Measurements from ENCODE around the gene GFOD1.

GFOD1 gene

DNA sequence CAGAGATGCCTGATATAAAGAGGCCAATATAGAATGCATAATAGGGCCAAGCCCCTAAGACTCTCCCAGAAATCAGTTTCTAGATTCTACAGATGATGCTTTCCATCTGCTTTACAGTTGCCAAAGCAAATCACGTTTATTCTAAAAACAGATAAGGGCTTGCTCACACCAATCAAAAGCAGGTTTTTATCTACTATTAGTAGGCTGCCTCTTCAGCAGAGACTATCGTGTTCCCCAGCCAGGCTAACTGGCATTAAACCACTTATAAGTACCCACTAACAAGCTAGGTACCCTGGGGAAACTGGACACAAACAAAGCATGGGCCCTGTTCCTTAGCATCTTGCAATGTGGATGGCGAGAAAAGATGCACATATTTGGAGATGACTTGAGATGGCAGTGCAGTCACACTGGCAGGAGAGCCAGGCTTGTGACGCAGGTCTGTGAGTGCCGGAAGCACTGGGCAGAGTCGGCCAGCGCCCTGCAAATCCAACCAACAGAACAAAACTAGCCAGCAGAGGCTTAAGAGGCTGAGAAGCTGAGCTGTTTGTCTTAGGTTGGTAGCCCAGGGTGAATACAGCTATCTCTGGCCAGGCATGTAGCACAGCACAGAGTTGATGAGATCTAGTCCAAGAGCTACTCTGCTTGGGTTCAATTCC is 73.4 kb downstream of the GFOD1 start:
- Histone ChIP-seq H3K27me3 (replicated peaks) (no peaks in the 10 kb centered on the region), H3K27ac (no peak overlapping the region), H3K4me3 (ENCODE audit: low read depth, low read length) (no peak overlapping the region), H3K36me3 (replicated peaks) (no peaks in the 10 kb centered on the region)
- no peak for DNase-seq
- TF ChIP-seq, protein P1, sequence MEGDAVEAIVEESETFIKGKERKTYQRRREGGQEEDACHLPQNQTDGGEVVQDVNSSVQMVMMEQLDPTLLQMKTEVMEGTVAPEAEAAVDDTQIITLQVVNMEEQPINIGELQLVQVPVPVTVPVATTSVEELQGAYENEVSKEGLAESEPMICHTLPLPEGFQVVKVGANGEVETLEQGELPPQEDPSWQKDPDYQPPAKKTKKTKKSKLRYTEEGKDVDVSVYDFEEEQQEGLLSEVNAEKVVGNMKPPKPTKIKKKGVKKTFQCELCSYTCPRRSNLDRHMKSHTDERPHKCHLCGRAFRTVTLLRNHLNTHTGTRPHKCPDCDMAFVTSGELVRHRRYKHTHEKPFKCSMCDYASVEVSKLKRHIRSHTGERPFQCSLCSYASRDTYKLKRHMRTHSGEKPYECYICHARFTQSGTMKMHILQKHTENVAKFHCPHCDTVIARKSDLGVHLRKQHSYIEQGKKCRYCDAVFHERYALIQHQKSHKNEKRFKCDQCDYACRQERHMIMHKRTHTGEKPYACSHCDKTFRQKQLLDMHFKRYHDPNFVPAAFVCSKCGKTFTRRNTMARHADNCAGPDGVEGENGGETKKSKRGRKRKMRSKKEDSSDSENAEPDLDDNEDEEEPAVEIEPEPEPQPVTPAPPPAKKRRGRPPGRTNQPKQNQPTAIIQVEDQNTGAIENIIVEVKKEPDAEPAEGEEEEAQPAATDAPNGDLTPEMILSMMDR (IDR thresholded peaks at IDR 0.05; ENCODE audit: low read depth, low read length, missing control alignments) = no peak
- in situ Hi-C loops (cut with HindIII; ENCODE audit: low pct_ligation_motif_present, low sequenced_read_pairs) = no loop called here

GRCh38 chr6:13413466-13413862 is 73.9 kb downstream of the GFOD1 start:
- H3K27me3 ChIP-seq (replicated peaks) = no peaks in the 10 kb centered on the region
- TF ChIP-seq, protein P1 (IDR thresholded peaks at IDR 0.05; ENCODE audit: low read depth, low read length, missing control alignments) = no peak
- no peak for DNase-seq
- no peaks in the 10 kb centered on the region for H3K36me3 ChIP-seq (replicated peaks)
- in situ Hi-C loops (cut with HindIII; ENCODE audit: low pct_ligation_motif_present, low sequenced_read_pairs) = no loop called here
- no peak overlapping the region for H3K4me3 ChIP-seq (ENCODE audit: low read depth, low read length)
- no peak overlapping the region for H3K27ac ChIP-seq

DNA sequence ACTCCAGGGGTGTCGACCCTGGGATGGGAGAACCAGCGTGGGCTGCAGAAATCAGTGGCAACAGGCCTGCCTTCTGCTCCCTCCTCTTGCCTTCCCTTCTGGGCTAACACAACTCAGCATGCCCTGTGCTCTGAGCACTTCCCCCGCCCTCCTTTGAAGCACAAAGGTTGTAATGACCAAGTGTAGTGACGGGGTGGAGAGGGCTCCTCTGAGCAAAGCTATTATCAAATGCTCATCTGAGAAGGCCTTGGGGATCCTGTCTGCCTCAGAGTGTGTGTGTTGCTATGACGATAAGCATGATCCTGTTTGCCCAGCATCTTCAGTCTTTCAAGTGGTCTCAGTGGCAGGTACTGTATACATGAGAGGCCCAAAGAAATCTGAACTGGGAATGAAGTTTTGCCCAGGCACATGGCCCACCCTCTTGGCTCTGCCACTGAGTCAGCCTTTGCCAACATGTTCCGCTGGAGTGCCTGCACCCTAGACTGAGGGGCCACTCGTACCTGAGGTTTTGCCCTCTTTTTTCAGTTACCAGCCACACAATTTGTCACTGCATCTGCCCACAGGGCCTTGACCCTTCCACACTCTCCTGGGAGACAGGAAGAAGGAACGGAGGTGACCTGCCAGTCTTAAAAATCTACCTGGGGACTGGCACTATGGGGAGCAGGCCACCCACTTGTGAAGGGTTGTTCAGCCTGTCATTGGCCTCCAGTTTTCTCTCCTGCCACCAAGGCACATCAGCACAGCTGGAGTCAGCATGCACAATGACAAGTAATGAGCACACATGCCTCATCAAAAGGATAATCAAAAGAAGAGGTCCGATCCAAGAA is 74.5 kb downstream of the GFOD1 start:
- Histone ChIP-seq H3K36me3 (replicated peaks) (no peaks in the 10 kb centered on the region), H3K27ac (no peak overlapping the region), H3K4me3 (ENCODE audit: low read depth, low read length) (no peak overlapping the region), H3K27me3 (replicated peaks) (no peaks in the 10 kb centered on the region)
- TF ChIP-seq, protein P1 (IDR thresholded peaks at IDR 0.05; ENCODE audit: low read depth, low read length, missing control alignments) = no peak
- in situ Hi-C loops (cut with HindIII; ENCODE audit: low pct_ligation_motif_present, low sequenced_read_pairs) = no loop called here
- DNase-seq = no peak

DNA sequence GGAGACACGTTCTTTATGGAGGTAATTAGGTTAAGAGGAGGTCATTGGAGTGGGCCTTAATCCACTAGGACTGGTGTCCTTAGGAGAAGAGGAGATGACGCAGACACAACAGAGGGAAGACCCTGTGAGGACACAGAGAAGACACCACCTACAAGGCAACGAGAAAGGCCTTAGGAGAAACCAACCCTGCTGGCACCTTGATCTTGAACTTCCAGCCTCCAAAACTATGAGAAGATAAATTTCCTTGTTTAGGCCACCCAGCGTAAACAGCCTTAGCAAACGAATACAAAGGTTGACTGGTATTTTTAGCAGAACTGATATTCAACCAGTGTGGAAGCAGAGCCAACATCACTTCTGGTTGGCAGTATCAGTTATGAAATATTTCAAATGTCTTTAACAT is 75.2 kb downstream of the GFOD1 start:
- H3K4me3 ChIP-seq (ENCODE audit: low read depth, low read length) = no peak overlapping the region
- no peaks in the 10 kb centered on the region for H3K27me3 ChIP-seq (replicated peaks)
- H3K36me3 ChIP-seq (replicated peaks) = no peaks in the 10 kb centered on the region
- DNase-seq = no peak
- no peak overlapping the region for H3K27ac ChIP-seq
- in situ Hi-C loops (cut with HindIII; ENCODE audit: low pct_ligation_motif_present, low sequenced_read_pairs) = no loop called here
- TF ChIP-seq, protein P1 (IDR thresholded peaks at IDR 0.05; ENCODE audit: low read depth, low read length, missing control alignments) = no peak

DNA sequence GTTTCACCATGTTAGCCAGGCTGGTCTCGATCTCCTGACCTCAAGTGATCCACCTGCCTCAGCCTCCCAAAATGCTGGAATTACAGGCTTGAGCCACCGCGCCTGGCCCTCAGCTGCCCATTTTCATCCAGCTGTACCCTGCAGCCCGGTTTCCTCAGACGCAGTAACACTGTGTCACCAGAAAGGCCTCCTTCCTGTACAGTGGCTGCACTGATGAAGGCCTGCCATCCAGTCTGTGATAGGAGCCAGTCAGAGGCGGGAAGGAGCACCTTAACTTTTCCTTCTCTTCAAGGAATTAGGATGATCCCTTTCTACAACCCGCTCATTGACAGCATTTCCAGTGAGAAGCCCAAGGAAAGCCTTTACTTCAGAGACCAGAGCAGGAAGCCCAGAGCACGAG is 75.9 kb downstream of the GFOD1 start:
- TF ChIP-seq, protein P1 (IDR thresholded peaks at IDR 0.05; ENCODE audit: low read depth, low read length, missing control alignments) = no peak
- Histone ChIP-seq H3K4me3 (ENCODE audit: low read depth, low read length) (no peak overlapping the region), H3K27me3 (replicated peaks) (no peaks in the 10 kb centered on the region), H3K36me3 (replicated peaks) (no peaks in the 10 kb centered on the region), H3K27ac (no peak overlapping the region)
- in situ Hi-C loops (cut with HindIII; ENCODE audit: low pct_ligation_motif_present, low sequenced_read_pairs) = no loop called here
- no peak for DNase-seq

Data from brain microvascular endothelial cell (primary cell).